ENCODE results near the gene EDRF1.
A peak's percentile ranks its signal among the peaks of the same experiment; 100 is the strongest.
"Not testable (repeated sequence)": the region's sequence is repeated elsewhere in the genome, so short reads cannot be mapped to it uniquely, and the experiment has no call there.

The EDRF1 gene, protein sequence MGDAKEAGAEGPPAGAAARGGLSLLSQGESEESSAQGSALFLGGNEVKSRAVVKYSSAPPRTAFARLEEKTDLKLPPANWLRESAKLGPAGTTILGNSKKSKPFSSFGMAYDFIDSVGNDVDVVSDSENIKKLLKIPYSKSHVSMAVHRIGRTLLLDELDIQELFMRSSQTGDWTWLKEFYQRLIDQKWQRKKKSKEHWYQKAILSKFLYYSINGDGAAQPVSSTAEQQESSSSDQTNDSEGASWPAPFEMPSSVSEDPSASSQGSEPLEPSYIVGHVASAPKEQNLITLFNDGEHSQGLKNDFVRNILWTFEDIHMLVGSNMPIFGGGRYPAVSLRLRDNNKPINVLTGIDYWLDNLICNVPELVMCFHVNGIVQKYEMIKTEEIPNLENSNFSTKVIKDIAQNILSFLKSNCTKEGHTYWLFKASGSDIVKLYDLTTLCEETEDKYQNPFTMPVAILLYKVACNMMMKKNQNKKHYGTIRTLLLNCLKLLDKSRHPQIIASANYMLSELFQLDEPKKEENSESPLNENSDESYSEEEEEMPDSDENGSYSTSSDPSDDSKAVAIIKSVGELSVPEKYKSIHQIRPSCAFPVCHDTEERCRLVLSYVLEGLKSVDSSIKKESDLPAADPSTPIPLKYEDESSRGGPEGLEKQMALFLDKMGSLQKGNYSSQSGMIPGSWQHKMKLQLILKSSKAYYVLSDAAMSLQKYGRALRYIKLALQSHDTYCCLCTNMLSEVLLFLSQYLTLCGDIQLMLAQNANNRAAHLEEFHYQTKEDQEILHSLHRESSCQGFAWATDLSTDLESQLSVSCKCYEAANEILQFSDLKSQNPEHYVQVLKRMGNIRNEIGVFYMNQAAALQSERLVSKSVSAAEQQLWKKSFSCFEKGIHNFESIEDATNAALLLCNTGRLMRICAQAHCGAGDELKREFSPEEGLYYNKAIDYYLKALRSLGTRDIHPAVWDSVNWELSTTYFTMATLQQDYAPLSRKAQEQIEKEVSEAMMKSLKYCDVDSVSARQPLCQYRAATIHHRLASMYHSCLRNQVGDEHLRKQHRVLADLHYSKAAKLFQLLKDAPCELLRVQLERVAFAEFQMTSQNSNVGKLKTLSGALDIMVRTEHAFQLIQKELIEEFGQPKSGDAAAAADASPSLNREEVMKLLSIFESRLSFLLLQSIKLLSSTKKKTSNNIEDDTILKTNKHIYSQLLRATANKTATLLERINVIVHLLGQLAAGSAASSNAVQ

DNA sequence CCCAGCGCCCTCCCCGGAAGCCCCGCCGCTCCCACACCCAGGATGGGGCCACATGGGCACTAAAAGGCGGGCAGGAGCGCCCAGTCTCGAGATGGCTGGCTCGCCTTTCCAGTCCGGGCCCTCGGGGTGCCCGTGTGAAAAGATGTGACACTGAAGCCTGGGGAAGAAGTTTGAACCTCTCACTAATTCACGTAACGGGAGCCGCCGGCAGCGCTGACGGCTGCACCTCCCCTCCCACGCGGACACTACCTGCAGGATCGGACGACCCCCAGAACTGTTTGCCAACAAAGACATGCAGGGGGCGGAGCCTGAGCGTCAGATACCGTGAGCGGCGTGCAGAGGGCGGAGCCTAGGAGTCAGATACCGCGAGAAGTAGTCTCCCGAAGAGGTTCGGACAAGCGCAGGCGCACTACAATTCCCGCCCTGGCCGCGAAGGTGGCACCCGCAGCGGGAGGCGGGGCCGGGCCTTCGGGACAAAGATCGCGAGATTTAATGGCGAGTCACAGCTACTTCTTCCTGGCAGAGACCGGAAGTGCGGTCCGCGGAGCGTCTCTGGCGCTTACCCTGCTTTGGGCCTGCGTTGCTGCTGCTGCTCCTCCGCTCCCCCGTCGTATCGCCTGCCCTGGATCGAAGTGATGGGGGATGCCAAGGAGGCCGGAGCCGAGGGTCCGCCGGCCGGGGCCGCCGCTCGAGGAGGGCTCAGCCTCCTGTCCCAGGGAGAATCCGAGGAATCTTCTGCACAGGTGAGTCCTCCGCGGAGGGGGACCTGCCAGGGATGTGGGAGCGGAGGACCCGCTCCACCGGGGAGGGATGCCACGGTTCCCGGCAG lies at the start of gene EDRF1:
Gene EDRF1, plus strand, starts transcription at position 537 of the 829 bp plus-strand sequence. Its CDS starts 99 bp downstream, at position 636.
- DNase-seq (ENCODE audit: low spot score) = peak; percentile 97

DNA sequence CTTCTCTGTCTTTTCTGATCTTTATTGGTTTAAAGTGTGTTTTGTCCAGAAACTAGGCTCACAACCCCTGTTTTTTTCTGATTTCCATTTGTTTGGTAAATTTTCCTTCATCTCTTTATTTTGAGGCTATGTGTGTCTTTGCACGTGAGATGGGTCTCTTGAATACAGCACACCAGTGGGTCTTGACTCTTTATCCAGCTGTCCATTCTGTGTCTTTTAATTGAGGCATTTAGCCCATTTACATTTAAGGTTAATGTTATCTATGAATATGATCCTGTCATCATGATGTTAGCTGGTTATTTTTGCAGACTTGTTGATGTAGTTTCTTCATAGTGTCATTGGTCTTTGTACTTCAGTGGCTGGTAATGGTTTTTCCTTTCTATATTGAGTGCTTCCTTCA lies 46.6 kb upstream of the EDRF1 start:
- DNase-seq (ENCODE audit: low spot score) = no peak

DNA sequence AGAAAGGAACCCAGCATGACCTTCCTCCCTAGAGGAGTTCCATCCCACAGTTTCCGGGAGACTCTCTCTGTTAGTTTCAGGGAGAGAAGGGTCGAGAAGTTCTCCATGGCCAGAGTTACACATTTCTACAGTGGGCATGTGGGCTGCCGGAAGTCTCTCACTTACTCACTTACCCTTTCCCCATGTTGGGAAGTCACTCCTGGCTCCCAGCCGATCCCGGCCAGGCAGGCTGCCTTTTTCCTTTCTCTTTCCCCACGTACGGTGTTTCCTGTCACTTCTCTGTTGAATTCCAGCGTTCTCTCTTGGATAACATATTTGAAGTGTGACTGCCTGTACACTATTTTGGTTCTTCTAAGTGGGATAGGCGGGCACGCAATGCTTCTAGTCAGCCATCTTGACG lies 40.1 kb upstream of the EDRF1 start:
- no peak for DNase-seq (ENCODE audit: low spot score)

- DNase-seq (ENCODE audit: low spot score) = no peak
Observed at GRCh38 chr10:125683063-125683462, 36.4 kb upstream of the EDRF1 start, which contains the start of gene TEX36. TEX36 (minus strand) TSS chr10:125683163; CDS start chr10:125682989, 174 bp downstream.

- DNase-seq (ENCODE audit: low spot score) = no peak
Observed at GRCh38 chr10:125683821-125684220, 35.7 kb upstream of the EDRF1 start.

DNA sequence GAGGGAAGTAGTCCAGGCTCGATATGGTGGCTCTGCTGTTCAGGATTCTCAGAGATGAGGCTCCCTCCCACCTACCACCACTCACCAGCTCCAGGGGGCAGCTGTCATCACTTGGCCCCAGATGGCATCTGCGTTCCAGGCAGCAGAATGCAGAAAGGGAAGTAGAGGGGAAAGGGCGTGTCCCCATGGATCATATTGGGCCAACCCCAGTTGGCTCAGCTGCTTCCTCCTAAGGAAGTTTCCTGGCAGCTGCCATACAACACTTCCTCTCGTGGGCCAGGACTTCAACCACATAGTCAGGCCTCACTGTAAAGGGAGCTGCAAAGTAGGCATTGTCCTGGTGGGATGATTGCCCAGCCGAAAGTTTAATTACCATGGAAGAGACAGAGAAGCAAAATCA lies 34.9 kb upstream of the EDRF1 start:
- no peak for DNase-seq (ENCODE audit: low spot score)

DNA sequence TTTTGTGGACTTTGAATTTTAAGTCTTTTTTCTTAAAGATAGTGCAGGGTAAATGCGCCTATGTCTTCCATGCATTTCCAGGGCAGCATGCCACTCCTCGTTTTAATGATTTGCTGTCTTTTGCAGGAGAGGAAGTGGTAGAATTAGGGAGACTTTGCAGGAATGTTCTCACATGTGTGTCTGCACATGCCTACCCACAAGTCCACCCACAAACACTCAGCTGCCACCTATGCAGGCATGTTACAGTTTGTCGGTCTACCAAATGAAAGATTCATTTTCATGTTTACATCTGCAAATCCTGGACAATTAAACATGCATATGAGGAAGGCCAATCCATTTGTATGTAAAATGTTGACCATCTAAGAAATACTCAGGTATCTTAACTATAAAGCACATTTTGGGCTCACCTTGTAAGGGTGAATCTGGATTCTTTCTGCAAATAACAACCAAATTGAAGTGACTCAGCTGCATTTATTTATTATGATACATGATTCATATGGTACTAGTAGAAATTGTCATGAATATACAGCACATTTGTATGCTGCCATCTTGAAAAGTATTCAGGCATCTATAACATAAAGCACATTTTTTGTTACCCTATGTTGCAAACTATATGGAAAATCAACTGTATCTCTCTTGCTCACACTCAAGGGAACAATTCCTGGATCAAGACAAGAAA lies 31.9 kb upstream of the EDRF1 start:
- DNase-seq (ENCODE audit: low spot score) = no peak

DNA sequence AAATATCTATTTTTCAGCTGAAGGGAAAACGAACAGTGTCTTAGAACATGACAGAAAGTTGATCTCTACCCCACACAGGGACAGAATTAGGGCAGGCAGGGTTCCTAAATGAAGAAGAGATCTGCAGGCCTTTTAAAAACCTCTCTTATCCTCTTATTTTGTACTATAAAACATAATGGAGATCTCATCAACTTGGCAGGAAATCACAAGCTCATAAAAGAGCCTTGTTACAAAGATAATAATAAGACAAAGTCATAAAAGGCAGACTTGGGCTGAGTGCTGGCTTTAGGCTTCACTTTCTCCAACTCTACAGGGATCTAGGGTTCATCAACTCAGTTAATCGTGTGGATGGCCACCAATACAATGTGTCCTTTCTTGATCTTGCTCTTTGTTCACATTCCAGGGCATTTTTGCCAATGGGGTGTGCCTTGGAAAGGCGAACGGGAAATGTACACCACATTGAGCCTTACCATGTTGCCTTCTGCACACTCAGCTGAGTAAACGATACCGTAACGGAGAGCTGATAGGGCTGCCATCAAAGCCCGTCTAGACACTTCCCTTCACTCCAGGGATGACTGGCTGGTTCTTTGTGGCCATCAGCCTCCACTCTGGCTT lies 29.4 kb upstream of the EDRF1 start:
- no peak for DNase-seq (ENCODE audit: low spot score)

GRCh38 chr10:125691160-125691981 lies 28.1 kb upstream of the EDRF1 start:
- no peak for DNase-seq (ENCODE audit: low spot score)

DNA sequence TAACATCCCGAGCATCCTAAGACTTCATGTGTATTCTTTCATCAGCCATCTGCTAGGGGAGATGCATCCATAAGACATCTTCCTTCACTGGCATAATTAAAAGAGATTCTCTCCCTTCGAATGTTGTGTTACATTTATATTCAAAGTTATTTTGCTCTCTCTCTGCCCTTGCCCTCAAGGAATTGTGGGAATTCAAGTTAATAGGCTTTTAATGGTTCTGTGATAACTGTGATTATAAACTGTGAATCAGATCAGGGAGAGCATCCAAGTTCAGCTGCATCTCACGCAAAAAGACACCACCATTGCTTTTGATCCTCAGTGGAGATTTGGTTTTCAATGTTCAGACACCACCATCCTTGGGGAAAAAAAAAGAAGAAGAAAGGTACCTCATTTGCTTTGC lies 27.3 kb upstream of the EDRF1 start:
- no peak for DNase-seq (ENCODE audit: low spot score)

DNA sequence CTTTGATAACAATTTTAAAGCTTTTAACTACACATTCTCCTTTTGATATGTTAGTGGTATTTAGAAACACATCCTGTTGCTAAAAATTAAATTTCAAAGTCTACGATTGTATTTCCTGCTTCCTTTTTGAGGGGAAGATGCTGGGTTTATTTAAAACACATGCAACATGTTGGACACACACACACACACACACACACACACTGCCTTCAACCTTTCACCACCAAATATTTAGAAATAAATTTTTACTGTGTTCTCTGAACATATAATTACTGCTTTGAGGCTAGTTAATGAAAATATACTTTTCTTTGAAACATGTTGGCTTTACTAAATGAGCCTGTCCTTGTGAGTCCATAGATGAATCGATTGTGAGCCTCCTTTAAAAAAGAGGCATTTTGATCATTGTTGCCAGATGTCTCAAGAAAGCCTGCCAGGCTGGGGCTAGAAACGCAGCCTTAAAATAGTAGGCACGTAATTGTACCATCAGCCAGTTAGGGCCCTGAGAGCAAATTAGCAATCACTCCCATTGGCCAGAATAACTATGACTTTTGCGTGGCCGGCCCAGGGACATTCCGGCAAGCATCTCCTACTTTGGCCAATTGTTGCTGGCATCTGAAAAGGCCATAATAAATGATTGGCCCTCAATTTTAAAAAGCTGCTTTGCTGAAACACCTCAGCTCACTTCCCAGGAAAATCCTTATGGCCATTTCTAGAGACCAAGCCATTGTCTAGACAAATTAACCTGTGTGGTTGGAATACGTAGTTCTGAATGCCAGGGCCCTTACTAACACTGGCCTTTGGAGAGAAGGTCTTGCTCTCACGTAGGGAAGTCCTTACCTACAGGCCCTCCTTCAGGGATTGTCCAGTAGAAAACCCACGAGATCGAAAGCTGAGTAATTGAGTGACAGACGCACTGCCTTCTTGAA lies 26.6 kb upstream of the EDRF1 start:
- no peak for DNase-seq (ENCODE audit: low spot score)

- peak; percentile 37 for DNase-seq (ENCODE audit: low spot score)
Observed at GRCh38 chr10:125693524-125693847, 26.0 kb upstream of the EDRF1 start.

DNA sequence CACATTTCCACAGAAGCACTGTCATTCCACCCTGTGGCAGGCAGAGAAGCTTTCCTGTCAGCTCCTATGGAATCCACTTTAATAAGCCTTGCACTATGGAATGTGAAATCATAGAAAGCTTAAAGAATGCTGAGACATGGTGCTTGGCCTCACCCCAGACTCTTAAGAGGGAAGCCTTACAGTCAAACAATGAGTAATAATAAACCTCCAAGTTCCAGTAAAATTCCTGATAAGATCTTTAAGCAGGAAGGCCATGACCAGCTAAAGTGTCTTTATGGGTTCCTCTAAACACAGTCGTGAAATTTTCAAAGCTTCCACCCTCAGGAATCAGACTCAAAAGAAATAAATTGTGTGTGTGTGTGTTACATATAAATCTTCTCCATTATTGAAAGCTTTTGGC lies 24.6 kb upstream of the EDRF1 start:
- DNase-seq (ENCODE audit: low spot score) = no peak

DNA sequence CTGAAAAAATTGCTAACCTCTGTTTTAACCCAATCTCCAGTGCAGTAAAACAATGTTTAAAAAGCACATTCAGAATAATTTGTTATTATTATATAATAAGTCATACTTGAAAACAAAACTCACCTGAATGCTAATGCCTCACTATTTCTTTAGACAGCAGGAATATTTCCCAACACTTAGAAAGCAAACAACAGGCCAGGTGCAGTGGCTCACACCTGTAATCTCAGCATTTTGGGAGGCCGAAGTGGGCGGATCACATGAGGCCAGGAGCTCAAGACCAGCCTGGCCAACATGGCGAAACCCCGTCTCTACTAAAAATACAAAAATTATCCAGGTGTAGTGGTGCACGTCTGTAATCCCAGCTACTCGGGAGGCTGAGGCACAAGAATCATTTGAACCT lies 22.6 kb upstream of the EDRF1 start:
- DNase-seq (ENCODE audit: low spot score) = not testable (repeated sequence)

DNA sequence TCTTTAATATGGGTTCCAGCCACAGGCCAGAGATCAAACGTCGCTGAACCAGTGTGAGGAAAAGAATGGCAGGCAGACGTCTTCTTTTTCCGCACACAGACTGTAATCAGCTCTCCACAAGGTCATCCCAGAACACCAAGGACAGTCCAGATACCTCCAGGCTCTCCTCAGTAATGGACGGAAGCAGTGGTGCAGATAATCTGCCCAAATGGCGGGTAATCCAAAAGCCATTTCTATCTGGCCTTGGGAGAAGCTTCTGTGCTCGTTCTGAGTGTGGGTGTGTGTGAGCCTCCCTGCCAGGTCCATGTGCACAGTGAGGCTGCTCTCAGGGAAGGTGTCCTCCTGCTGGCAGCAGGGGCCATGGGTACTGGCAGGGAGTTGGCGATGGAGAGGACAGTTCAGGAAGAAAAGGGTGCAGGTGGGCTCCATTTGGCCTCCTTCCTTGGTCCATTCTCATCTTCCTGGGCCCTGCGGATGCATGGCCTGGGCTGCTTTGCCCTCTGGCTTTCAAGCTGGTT lies 21.0 kb upstream of the EDRF1 start:
- DNase-seq (ENCODE audit: low spot score) = no peak

GRCh38 chr10:125699562-125700143 lies 19.9 kb upstream of the EDRF1 start:
- no peak for DNase-seq (ENCODE audit: low spot score)

DNA sequence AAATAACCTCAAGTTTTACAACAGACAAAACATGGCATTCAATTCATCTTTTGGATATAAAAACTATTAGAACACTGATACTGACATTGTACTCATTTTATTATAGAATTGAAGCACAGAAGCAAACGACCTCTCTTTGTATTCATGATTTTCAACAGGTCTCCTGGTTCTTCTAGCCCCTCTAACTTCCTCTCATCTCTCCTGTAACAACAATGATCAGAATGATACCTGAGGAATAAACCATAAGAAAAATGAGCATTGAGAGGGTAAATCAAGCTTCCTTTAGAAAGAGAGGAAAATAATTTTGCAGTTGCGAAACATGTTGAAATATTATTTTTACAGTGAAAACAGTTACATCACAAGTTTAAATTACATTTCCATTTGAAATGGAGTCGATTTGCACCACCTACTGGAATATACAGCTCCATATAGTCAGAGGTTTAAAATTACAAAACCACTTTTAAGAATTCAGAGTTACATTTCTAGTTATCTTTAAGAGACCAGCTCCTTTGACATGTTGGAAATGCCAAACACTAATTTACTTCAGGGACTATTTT lies 19.1 kb upstream of the EDRF1 start:
- no peak for DNase-seq (ENCODE audit: low spot score)

Measured in iPS-NIHi11 (cell line).